GM18508 (cell line): ENCODE data around the gene FAM156A.
"Not testable (repeated sequence)": the region's sequence is repeated elsewhere in the genome, so short reads cannot be mapped to it uniquely, and the experiment has no call there.

Source experiments
- ATAC-seq: cut with Tn5 transposase; IDR thresholded peaks from one replicate; pipeline ENCODE4 v1.9.1; 2021; ENCODE audit warnings: moderate number of reproducible peaks; ENCODE audit not compliant: insufficient read depth, unreplicated experiment

Gene FAM156A

DNA sequence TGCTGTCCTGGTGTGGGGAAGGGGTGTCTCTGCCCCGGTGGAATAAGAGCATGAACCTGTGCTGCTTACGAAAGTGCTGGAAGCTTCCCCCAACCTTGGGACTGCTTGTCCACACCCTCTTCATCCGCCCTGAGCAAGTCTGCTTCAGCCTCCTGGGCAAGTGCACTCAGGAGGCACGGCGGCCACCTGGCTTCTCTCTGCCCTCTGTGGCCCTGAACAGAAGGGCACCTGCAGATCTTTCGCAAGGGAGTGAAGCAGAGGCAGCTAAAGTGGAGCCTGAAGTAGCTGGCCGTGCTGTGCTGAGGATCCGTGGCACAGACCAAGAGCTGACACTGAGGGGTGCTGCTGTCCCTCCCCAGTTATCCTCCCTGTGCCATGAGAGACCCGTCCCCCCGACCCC, 9.6 kb upstream of the FAM156A start:
- ATAC-seq: not testable (repeated sequence)

GRCh38 chrX:52966993-52967738, 8.8 kb upstream of the FAM156A start:
- ATAC-seq: not testable (repeated sequence)

GRCh38 chrX:52958961-52959360, 643 bp upstream of the FAM156A start:
- peak; percentile 33 for ATAC-seq

GRCh38 chrX:52949884-52950283, 8.4 kb downstream of the FAM156A start:
- not testable (repeated sequence) for ATAC-seq

DNA sequence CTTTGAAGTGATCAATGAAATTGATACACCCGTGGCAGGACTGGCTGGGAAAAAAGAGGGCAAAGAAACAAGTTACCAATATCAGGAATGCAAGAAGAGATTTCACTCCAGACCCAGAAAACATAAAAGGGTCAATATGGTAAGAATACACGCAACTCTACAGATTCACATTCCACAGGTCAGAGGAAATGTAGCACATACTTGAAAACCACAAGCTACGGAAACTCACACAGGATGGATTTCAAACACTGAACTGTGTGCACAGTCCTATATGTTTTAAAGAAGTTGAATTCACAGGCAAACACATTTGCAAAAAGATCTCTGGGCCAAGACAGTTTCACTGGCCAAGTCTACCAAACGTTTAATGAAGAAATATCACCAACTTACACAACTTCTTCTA, 9.0 kb downstream of the FAM156A start:
- ATAC-seq: not testable (repeated sequence)

GRCh38 chrX:52948265-52948664, 10.1 kb downstream of the FAM156A start:
- ATAC-seq: not testable (repeated sequence)

DNA sequence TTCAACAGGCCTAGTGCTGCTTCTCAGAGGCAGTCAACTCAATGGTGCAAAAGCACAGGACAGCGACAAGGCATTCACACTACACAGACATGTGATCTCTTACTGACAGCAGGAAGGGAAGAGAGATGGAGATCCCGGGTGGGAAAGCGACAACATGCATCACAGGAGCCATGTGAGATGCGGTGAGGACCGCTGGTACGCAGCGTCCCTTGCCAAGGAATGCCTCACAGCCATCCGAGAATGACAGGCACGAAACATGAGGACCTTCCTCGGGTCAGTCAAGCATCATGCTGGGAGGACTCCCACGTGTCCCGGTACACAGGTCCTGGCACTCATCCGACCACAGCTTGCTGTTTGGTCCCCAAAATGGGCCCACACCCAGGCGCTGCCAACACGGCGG, 10.8 kb downstream of the FAM156A start:
- not testable (repeated sequence) for ATAC-seq

DNA sequence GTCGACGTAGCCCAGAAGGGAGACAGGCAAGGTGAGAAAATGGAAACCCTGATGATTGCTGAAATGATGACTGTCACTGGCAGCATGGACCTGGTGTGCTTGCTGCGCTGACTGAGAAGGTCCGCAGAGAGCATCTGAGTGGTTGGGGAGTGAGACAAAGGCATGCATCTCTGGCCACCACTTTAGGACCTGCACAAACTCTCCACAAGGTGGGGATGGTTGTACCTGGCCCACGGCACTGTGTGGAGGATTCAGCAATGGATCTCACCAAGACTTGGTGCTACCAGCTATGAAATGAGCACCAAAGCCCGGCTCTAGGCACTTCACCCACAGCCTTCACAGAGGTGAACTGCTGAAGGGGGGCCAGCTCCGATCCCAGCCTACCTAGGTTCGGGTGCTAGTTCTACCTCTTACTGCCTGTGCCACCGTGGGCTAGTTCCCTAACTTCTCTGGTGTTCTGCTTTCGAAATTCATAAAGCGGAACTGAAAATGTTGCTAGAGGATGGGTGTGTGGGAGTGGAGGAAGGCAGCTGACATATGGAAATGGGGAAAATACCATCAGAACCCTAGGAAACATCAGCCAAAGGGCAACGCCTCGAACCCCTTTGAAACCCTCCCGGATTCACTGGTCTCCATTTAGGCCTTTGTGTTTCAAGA, 12.4 kb downstream of the FAM156A start:
- not testable (repeated sequence) for ATAC-seq

DNA sequence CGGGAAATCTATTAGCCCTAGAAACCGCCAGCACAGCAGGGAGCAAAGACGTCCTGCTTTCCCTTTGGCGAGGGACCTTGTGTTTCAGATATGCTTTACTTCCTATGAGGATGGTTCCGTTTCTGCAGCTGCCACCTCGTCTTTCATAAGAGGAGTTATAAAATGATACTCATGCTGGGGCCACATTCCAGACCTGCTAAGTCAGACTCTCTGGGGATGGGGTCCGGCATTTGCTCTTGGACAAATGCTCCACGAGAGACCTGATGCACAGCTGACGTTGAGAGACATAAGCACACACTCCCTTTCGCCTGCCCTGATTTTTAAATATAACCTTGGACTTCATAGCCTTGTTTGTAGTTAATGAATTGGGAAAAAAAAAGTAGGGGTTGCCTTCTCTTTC, 16.6 kb downstream of the FAM156A start:
- ATAC-seq: not testable (repeated sequence)

- ATAC-seq: not testable (repeated sequence)
Observed at GRCh38 chrX:52940704-52941103, 17.6 kb downstream of the FAM156A start.

- ATAC-seq: not testable (repeated sequence)
Observed at GRCh38 chrX:52935470-52935784, 22.9 kb downstream of the FAM156A start.

- ATAC-seq: peak; percentile 91
Observed at GRCh38 chrX:52934704-52935469, 23.4 kb downstream of the FAM156A start.

DNA sequence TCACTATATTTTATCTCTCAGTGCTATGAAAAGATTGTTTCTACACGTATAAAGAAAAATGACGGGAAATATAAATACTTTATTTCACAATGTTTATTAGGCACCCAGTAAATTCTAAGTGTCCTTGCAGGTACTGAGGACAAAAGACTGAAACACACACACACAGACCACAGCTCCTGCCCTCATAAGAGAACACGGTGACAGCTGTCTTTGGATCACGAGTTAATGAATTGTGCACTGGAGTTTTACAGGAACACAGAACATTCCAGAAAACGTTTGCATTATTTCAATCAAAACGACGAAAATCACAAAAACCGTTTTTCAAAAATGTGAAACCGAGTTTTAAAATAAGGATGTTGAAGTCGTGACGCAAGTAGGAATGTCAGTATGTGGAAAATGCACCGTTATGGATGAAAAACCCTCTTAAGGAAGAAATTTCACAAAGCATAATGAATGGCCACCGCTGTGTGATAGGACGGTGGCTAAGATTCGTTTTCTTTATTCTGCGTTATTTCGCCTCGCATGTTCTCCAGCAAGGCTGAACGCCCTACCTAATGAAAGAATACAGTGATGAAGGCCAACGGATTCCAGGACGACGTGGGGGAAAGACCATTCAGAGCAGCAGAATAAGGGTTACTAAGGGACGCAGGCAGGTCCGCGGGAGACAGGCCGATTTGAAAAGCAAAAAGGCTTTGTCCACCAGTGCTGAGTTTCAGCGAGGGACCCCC, 24.2 kb downstream of the FAM156A start:
- ATAC-seq: peak; percentile 2

DNA sequence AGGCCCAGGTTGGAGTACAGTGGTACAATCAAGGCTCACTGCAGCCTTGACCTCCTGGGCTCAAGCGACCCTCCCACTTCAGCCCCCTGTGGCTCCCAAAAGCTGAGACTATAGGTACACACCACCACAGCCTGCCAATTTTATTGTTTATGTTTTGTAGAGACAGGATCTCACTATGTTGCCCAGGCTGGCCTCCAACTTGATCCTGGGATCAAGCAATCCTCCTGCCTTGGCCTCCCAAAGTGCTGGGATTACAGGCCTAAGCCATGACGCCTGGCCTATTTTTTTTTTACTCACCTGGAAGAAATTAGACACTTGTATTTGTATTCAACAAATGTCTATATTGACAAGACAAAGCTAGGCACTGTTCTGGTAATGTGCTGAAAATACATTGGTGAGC, 25.1 kb downstream of the FAM156A start:
- ATAC-seq: no peak

DNA sequence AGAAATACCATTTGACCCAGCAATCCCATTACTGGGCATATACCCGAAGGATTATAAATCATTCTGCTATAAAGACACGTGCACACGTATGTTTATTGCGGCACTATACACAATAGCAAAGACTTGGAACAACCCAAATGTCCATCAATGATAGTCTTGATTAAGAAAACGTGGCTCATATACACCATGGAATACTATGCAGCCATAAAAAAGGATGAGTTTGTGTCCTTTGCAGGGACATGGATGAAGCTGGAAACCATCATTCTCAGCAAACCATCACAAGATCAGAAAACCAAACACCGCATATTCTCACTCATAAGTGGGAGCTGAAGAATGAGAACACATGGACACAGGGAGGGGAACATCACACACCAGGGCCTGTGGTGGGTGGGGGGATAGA, 28.1 kb downstream of the FAM156A start:
- not testable (repeated sequence) for ATAC-seq

DNA sequence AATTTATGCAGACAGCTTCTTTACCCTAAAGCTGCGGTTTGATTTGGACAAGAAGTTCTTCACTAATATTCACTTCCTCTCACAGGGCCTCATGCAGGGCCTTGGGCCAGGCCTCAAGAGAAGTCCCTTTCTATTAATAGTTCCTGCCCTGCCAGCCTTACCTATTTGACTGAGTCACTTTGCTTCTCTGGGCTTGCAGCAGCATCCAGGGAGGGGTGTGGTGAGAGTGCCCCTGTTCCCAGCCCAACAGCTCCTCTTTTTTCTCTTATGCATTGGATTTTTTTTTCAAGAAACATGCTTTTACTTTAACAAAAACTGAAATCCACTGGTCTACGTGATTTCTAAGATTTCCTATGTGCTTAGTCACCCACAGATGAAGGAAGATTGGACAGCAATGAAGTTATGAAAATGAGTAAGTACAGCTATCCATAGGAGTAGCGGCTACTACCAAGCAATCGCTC, 34.5 kb downstream of the FAM156A start:
- peak; percentile 53 for ATAC-seq

DNA sequence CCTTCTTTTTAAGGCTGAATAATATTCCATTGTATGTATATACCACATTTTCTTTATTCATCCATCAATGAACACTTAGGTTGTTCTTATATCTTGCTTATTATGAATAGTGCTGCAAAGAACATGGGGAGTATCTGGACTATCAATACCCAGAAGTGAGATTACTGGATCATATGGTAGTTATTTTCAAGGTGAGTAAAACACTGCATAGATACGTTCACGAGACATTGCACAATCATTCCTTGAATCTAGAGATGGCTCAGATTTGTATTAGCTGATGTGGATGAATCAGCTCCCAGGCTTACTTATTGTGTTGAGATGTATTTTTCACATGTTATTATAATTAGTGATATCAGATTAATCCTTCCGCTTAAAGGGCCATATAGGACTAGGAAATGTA, 43.6 kb downstream of the FAM156A start:
- not testable (repeated sequence) for ATAC-seq

- ATAC-seq: not testable (repeated sequence)
Observed at GRCh38 chrX:52913681-52914080, 44.6 kb downstream of the FAM156A start.

DNA sequence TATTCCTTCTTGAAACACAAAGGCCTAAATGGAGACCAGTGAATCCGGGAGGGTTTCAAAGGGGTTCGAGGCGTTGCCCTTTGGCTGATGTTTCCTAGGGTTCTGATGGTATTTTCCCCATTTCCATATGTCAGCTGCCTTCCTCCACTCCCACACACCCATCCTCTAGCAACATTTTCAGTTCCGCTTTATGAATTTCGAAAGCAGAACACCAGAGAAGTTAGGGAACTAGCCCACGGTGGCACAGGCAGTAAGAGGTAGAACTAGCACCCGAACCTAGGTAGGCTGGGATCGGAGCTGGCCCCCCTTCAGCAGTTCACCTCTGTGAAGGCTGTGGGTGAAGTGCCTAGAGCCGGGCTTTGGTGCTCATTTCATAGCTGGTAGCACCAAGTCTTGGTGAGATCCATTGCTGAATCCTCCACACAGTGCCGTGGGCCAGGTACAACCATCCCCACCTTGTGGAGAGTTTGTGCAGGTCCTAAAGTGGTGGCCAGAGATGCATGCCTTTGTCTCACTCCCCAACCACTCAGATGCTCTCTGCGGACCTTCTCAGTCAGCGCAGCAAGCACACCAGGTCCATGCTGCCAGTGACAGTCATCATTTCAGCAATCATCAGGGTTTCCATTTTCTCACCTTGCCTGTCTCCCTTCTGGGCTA, 48.9 kb downstream of the FAM156A start:
- ATAC-seq: not testable (repeated sequence)

GRCh38 chrX:52907900-52908299, 50.4 kb downstream of the FAM156A start:
- not testable (repeated sequence) for ATAC-seq
